Common myeloid progenitor, CD34-positive (primary cell): ENCODE measurements around the gene NES.

ENCODE experiments used
- CTCF ChIA-PET: fragments of 350-600 bp; sonication (Branson Sonifier 250); formaldehyde crosslinking; loops from one replicate; lab custom pipeline; 2021; ENCODE audit warnings: antibody characterized with exemption; lab: Charles Lee
- POLR2A ChIA-PET: fragments of 350-600 bp; sonication (Branson Sonifier 250); formaldehyde crosslinking; loops from one replicate; lab custom pipeline; 2021; ENCODE audit warnings: antibody characterized with exemption; lab: Charles Lee
- DNase-seq, 3 donors: peaks; one replicate each; pipeline versions ENCODE4 v3.0.0 to v3.0.0-alpha.2; 2013
- H3K27ac ChIP-seq, 2 experiments: 1 replicate in 1 of 2; 2 replicates in 1 of 2; pipeline ENCODE4 v1.7.0; 2013; ENCODE audit warnings: inconsistent platforms in 2 of 2, low read length in 2 of 2, mild to moderate bottlenecking in 2 of 2, low read depth in 1 of 2, moderate library complexity in 1 of 2; ENCODE audit not compliant: severe bottlenecking in 2 of 2, insufficient read depth in 1 of 2, poor library complexity in 1 of 2
- H3K27me3 ChIP-seq, 5 experiments: replicated peaks in 2 of 5; 1 replicate in 3 of 5; 2 replicates in 2 of 5; pipeline versions ENCODE4 v1.6.1 to v1.7.0; 2013; ENCODE audit warnings: low read length in 4 of 5, mild to moderate bottlenecking in 2 of 5, moderate library complexity in 2 of 5, inconsistent platforms in 1 of 5; ENCODE audit not compliant: insufficient read depth in 5 of 5, control insufficient read depth in 4 of 5
- H3K36me3 ChIP-seq, 4 experiments: 1 replicate in 2 of 4; 2 replicates in 2 of 4; pipeline versions ENCODE4 v1.6.1 to v1.7.0; 2013; ENCODE audit warnings: low read length in 3 of 4, control low read depth in 1 of 4, mild to moderate bottlenecking in 1 of 4; ENCODE audit not compliant: control insufficient read depth in 4 of 4, insufficient read depth in 4 of 4
- H3K4me1 ChIP-seq, 4 experiments: 1 replicate in 3 of 4; 2 replicates in 1 of 4; pipeline versions ENCODE4 v1.6.1 to v1.7.1; 2013; ENCODE audit warnings: low read length in 3 of 4, mild to moderate bottlenecking in 3 of 4, control low read depth in 1 of 4, inconsistent platforms in 1 of 4, moderate library complexity in 1 of 4; ENCODE audit not compliant: control insufficient read depth in 4 of 4, insufficient read depth in 4 of 4; ENCODE audit errors: control extremely low read depth in 1 of 4
- H3K4me3 ChIP-seq, 7 experiments: 1 replicate in 4 of 7; 2 replicates in 3 of 7; pipeline versions ENCODE4 v1.5.1 to v1.7.0; 2013; ENCODE audit warnings: mild to moderate bottlenecking in 7 of 7, low read length in 6 of 7, moderate library complexity in 6 of 7, inconsistent platforms in 2 of 7, low read depth in 2 of 7, control low read depth in 1 of 7; ENCODE audit not compliant: insufficient read depth in 4 of 7, control insufficient read depth in 1 of 7; ENCODE audit errors: extremely low read depth in 1 of 7
- H3K9me3 ChIP-seq, 5 experiments: 1 replicate in 4 of 5; 2 replicates in 1 of 5; pipeline versions ENCODE4 v1.6.1 to v1.7.1; 2013; ENCODE audit warnings: low read length in 4 of 5, mild to moderate bottlenecking in 2 of 5, inconsistent platforms in 1 of 5, low read depth in 1 of 5, moderate library complexity in 1 of 5; ENCODE audit not compliant: control insufficient read depth in 4 of 5, insufficient read depth in 2 of 5; ENCODE audit errors: control extremely low read depth in 1 of 5
- WGBS: methylation state at CpG from one replicate; pipeline ENCODE4 v1.1.5; 2013; ENCODE audit not compliant: insufficient coverage; 5-methylcytosine and 5-hydroxymethylcytosine counted together

Gene NES

GRCh38 chr1:156655151-156655903 is 21.9 kb downstream of the NES start:
- CTCF ChIA-PET: interaction anchor here (5.8 to 16.8 kb wide), 3 partner anchors 13 to 30 kb away, joined by 72 to 351 read pairs (median 268); partner anchors contain the start of genes BCAN, HAPLN2 and NES
- Histone ChIP-seq H3K9me3 (no peaks in the 10 kb centered on the region), H3K27me3 (peaks cover 0 to 68% (median 32%) of the 10 kb centered on the region in 5 experiments), H3K4me1 (peaks cover 0 to 41% (median 34%) of the 10 kb centered on the region in 4 experiments), H3K27ac (no peak overlapping the region), H3K4me3 (no peak overlapping the region), H3K36me3 (no peaks in the 10 kb centered on the region)
- no peak for DNase-seq
- POLR2A ChIA-PET: no interaction called here
- 45% methylated on average over 2 of the region's 2 CpGs for WGBS

- DNase-seq: no peak
- Histone ChIP-seq H3K9me3 (no peaks in the 10 kb centered on the region), H3K4me3 (no peak overlapping the region), H3K4me1 (peaks cover 0 to 36% (median 29%) of the 10 kb centered on the region in 4 experiments), H3K36me3 (no peaks in the 10 kb centered on the region), H3K27ac (no peak overlapping the region), H3K27me3 (peaks cover 0 to 74% (median 36%) of the 10 kb centered on the region in 5 experiments)
- ChIA-PET CTCF (interaction anchor here (5.8 to 16.8 kb wide), 3 partner anchors 12 to 29 kb away, joined by 72 to 351 read pairs (median 268); partner anchors contain the start of genes BCAN, HAPLN2 and NES), POLR2A (no interaction called here)
- no CpG with 5 or more reads among the region's 1 CpG for WGBS
Measured at GRCh38 chr1:156654700-156655099, 22.5 kb downstream of the NES start.

- H3K27me3 ChIP-seq: peaks cover 0 to 91% (median 41%) of the 10 kb centered on the region in 5 experiments
- no peaks in the 10 kb centered on the region for H3K36me3 ChIP-seq
- H3K4me1 ChIP-seq: peaks cover 0 to 20% (median 18%) of the 10 kb centered on the region in 4 experiments
- no peak overlapping the region for H3K4me3 ChIP-seq
- no peak overlapping the region for H3K27ac ChIP-seq
- ChIA-PET POLR2A (no interaction called here), CTCF (interaction anchor here (0.8 to 18.3 kb wide), 4 partner anchors 7 to 41 kb away, joined by 3 to 275 read pairs (median 18); partner anchors contain the start of gene HAPLN2)
- DNase-seq: no peak
- H3K9me3 ChIP-seq: no peaks in the 10 kb centered on the region
- 96% methylated on average over 9 of the region's 9 CpGs for WGBS
Measured at GRCh38 chr1:156652992-156653355, 24.2 kb downstream of the NES start.

- WGBS: 70% methylated on average over 10 of the region's 16 CpGs
- no peaks in the 10 kb centered on the region for H3K9me3 ChIP-seq
- no peaks in the 10 kb centered on the region for H3K36me3 ChIP-seq
- H3K4me3 ChIP-seq: no peak overlapping the region
- ChIA-PET POLR2A (no interaction called here), CTCF (interaction anchor here (0.8 to 18.3 kb wide), 7 partner anchors 8 to 42 kb away, joined by 3 to 275 read pairs (median 5); partner anchors contain the start of gene HAPLN2)
- no peak overlapping the region for H3K27ac ChIP-seq
- H3K4me1 ChIP-seq: peaks cover 0 to 14% (median 12%) of the 10 kb centered on the region in 4 experiments
- DNase-seq: peak in 2 of 3 donors; percentile 55 to 67
- H3K27me3 ChIP-seq: peaks cover 0 to 94% (median 45%) of the 10 kb centered on the region in 5 experiments
Measured at GRCh38 chr1:156652131-156652991, 24.8 kb downstream of the NES start.

- CTCF ChIA-PET: interaction anchor here (0.7 to 18.3 kb wide), 10 partner anchors 9 to 77 kb away, joined by 3 to 275 read pairs (median 4); partner anchors contain the start of genes HAPLN2 and NES
- no peak overlapping the region for H3K4me3 ChIP-seq
- no peaks in the 10 kb centered on the region for H3K9me3 ChIP-seq
- peak in 1 of 3 donors; percentile 22 for DNase-seq
- H3K27me3 ChIP-seq: peaks cover 0 to 90% (median 40%) of the 10 kb centered on the region in 5 experiments
- H3K4me1 ChIP-seq: peaks cover 0 to 7% (median 5%) of the 10 kb centered on the region in 4 experiments
- 39% methylated on average over 2 of the region's 2 CpGs for WGBS
- no peak overlapping the region for H3K27ac ChIP-seq
- POLR2A ChIA-PET: interaction anchor here (0.9 kb wide), 1 partner anchor 11 kb away, joined by 3 read pairs; no protein-coding TSS in a partner anchor
- no peaks in the 10 kb centered on the region for H3K36me3 ChIP-seq
Measured at GRCh38 chr1:156648951-156649350, 28.3 kb downstream of the NES start.

GRCh38 chr1:156648496-156648895 is 28.7 kb downstream of the NES start:
- H3K36me3 ChIP-seq: no peaks in the 10 kb centered on the region
- ChIA-PET CTCF (interaction anchor here (0.7 to 18.3 kb wide), 10 partner anchors 10 to 78 kb away, joined by 3 to 275 read pairs (median 4); partner anchors contain the start of genes HAPLN2 and NES), POLR2A (interaction anchor here (0.9 kb wide), 1 partner anchor 11 kb away, joined by 3 read pairs; no protein-coding TSS in a partner anchor)
- DNase-seq: no peak
- H3K27me3 ChIP-seq: peaks cover 0 to 85% (median 36%) of the 10 kb centered on the region in 5 experiments
- H3K4me1 ChIP-seq: peaks cover 0 to 11% (median 10%) of the 10 kb centered on the region in 4 experiments
- no peak overlapping the region for H3K4me3 ChIP-seq
- no peak overlapping the region for H3K27ac ChIP-seq
- 77% methylated on average over 10 of the region's 10 CpGs for WGBS
- H3K9me3 ChIP-seq: no peaks in the 10 kb centered on the region
